Measurements from ENCODE around the gene RAD51B.

DNA sequence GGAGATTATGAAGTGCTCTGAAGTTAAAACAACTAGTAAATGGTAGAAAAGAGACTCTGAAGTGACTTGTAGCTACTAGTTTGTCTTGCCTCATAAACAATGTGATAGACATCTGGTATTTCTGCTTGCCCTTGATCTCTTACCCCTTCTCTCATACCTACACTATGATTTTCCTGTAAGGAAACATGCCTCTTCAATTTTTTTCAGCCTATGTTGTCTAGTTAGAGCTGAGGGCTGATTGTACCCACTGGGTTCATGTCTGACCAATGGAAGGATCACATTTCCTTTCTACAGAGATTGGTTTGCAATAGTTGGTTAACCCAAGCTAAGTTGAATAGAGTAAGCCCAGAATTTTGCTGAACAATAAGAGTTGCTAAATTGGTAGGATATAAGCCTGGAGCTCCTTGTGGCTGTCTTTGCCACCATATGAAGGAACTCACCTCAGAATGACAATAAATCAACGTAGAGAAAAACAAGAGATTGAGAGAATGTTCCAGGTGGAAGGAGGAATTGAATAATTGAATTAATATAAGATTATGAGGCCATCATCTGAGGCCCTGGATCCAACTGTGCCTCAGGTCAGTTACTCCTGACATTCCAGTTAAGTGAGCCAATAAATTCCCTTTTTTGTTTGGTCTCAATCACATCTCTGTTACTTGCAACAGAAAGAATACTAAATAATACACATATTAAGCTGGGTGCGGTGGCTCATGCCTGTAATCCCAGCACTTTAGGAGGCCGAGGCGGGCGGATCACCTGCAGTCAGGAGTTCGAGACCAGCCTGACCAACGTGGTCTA lies 626.9 kb downstream of the RAD51B start:
- TF ChIP-seq CTCF (IDR thresholded peaks at IDR 0.05): no peak
- no peak for TF ChIP-seq POLR2A (IDR thresholded peaks at IDR 0.05)
